ENCODE results near the gene CWF19L1. TPM values are rescaled to one million over a fixed set of nuclear protein-coding genes. Genes with fewer than 3 reads are reported as not detected.
A peak's percentile ranks its signal among the peaks of the same experiment; 100 is the strongest.

CWF19L1 gene
- total RNA-seq, 6 donors from 2014 or later: 15.2 to 46.1 (median 23.3) TPM

DNA sequence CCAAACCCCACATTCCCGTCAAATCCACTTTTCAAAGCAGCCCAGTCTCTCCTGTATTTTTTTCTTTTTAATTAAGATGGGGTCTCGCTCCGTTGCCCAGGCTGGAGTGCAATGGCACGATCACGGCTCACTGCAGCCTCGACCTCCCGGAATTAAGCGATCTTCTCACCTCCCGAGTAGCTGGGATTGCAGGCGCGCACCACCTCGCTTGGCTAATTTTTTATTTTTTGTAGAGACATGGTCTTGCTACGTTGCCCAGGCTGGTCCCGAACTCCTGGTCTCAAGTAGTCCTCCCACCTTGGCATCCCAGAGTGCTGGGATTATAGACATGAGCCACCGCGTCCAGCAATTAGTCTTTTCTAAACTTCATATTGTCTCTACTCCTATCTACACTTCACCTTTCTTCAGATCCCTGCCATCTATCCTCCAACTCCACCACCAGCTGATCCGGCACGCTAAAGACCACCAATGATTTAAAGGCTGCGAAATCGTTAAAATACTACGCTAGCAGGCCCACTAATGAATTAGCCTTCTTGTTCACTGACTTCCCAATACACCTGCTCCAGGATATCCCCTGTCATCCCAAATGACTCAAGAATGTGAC lies 37.5 kb downstream of the CWF19L1 start:
- ATAC-seq (ENCODE audit: low FRiP score in 2 of 2) (peak in 1 of 2 donors; percentile 4), DNase-seq (peak in 1 of 2 donors; percentile 2)
- WGBS, 2 donors: 61 to 66% methylated on average over 21 of the region's 21 CpGs
- H3K27ac ChIP-seq: peak overlapping the region; percentile 80 to 91 (median 84)
- TF ChIP-seq, protein P1, sequence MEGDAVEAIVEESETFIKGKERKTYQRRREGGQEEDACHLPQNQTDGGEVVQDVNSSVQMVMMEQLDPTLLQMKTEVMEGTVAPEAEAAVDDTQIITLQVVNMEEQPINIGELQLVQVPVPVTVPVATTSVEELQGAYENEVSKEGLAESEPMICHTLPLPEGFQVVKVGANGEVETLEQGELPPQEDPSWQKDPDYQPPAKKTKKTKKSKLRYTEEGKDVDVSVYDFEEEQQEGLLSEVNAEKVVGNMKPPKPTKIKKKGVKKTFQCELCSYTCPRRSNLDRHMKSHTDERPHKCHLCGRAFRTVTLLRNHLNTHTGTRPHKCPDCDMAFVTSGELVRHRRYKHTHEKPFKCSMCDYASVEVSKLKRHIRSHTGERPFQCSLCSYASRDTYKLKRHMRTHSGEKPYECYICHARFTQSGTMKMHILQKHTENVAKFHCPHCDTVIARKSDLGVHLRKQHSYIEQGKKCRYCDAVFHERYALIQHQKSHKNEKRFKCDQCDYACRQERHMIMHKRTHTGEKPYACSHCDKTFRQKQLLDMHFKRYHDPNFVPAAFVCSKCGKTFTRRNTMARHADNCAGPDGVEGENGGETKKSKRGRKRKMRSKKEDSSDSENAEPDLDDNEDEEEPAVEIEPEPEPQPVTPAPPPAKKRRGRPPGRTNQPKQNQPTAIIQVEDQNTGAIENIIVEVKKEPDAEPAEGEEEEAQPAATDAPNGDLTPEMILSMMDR (IDR thresholded peaks at IDR 0.05): no peak
- no peak for TF ChIP-seq POLR2AphosphoS5 (IDR thresholded peaks at IDR 0.05)
- TF ChIP-seq POLR2A (IDR thresholded peaks at IDR 0.05): no peak
- TF ChIP-seq EP300 (IDR thresholded peaks at IDR 0.05): no peak
- H3K36me3 ChIP-seq: peaks cover 12 to 37% (median 22%) of the 10 kb centered on the region in 4 donors
- peak overlapping the region; percentile 78 to 97 (median 90) for H3K4me3 ChIP-seq
- H3K27me3 ChIP-seq: no peaks in the 10 kb centered on the region
- H3K4me1 ChIP-seq: peaks cover 9 to 16% (median 11%) of the 10 kb centered on the region in 4 donors
- no peaks in the 10 kb centered on the region for H3K9me3 ChIP-seq

DNA sequence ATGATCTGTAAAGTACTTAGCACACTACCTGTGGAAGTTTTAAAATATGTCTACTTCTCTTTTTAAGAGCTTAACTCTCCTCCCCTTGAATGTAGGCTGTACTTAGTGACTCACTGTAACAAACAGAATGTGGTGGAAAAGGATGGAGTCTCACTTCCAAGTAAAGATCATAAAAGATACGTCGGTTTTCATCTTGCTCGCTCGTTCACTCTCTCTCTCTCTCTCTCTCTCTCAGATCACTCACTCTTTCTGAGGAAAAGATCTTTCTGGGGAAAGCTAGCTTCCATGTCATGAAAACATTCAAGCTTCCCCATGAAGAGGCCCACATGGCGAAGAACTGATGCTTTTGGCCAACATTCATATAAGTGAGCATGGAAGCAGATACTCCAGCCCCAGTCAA lies 43.6 kb downstream of the CWF19L1 start:
- Histone ChIP-seq H3K27me3 (no peaks in the 10 kb centered on the region), H3K9me3 (no peaks in the 10 kb centered on the region), H3K27ac (no peak overlapping the region), H3K4me1 (peaks cover 4 to 10% (median 6%) of the 10 kb centered on the region in 4 donors), H3K4me3 (no peak overlapping the region), H3K36me3 (peaks cover 12 to 67% (median 37%) of the 10 kb centered on the region in 4 donors)
- 86 to 99% methylated on average over 5 of the region's 5 CpGs for WGBS, 2 donors
- no peak for TF ChIP-seq POLR2A (IDR thresholded peaks at IDR 0.05)
- TF ChIP-seq, protein P1 (IDR thresholded peaks at IDR 0.05): no peak
- no peak for TF ChIP-seq POLR2AphosphoS5 (IDR thresholded peaks at IDR 0.05)
- no peak for TF ChIP-seq EP300 (IDR thresholded peaks at IDR 0.05)
- DNase-seq (no peak), ATAC-seq (ENCODE audit: low FRiP score in 2 of 2) (no peak)

DNA sequence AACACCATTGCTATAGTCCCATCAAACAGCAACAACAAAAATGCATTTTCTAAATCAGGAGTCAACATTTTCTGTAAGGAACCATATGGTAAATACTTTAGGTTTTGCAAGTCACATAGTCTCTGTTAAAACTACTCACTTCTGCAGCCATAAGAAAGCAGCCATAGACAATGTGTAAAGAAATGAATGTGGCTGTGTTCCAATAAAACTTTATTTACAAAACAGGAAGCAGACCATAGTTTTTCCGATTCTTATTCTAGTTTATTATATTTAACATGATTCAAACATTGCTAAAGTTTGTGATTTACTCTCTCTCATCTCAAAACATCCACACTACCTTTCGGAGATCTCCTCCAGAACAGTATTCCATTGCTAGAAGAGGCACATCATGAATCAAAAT lies 44.9 kb downstream of the CWF19L1 start:
- Histone ChIP-seq H3K4me1 (no peaks in the 10 kb centered on the region), H3K36me3 (peaks cover 17 to 81% (median 48%) of the 10 kb centered on the region in 4 donors), H3K4me3 (no peak overlapping the region), H3K27me3 (no peaks in the 10 kb centered on the region), H3K27ac (no peak overlapping the region), H3K9me3 (no peaks in the 10 kb centered on the region)
- WGBS, 2 donors: 96 to 100% methylated on average over 2 of the region's 2 CpGs
- TF ChIP-seq POLR2A (IDR thresholded peaks at IDR 0.05) (no peak), POLR2AphosphoS5 (IDR thresholded peaks at IDR 0.05) (no peak), EP300 (IDR thresholded peaks at IDR 0.05) (no peak)
- TF ChIP-seq, protein P1 (IDR thresholded peaks at IDR 0.05): no peak
- DNase-seq (no peak), ATAC-seq (ENCODE audit: low FRiP score in 2 of 2) (no peak)

DNA sequence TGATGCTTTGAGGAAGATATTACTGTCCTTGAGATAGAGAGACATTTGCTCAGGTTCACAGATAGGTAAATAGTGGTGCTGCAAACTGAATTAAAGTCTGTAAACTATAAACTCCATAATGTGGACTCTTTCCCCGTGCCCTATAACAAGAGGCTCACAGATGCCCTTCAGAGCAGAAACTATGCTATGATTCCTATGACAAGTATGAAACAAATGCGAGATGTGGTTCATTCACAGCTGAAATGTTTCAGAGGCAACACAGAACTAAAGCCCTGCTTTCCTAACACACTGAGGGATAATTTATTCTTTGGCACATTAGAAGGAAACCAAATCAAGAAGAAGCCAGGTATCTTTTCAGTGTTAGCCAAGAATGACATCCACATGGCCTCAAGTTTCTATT lies 51.4 kb downstream of the CWF19L1 start:
- Histone ChIP-seq H3K4me3 (no peak overlapping the region), H3K27me3 (no peaks in the 10 kb centered on the region), H3K9me3 (no peaks in the 10 kb centered on the region), H3K4me1 (no peaks in the 10 kb centered on the region), H3K27ac (no peak overlapping the region), H3K36me3 (peaks cover 25 to 93% (median 46%) of the 10 kb centered on the region in 4 donors)
- DNase-seq: no peak
- TF ChIP-seq POLR2AphosphoS5 (IDR thresholded peaks at IDR 0.05): no peak
- TF ChIP-seq, protein P1 (IDR thresholded peaks at IDR 0.05): no peak
- no peak for TF ChIP-seq POLR2A (IDR thresholded peaks at IDR 0.05)
- no peak for TF ChIP-seq EP300 (IDR thresholded peaks at IDR 0.05)
- ATAC-seq (ENCODE audit: low FRiP score in 2 of 2): no peak
- WGBS, 2 donors: 93 to 98% methylated on average over 2 of the region's 2 CpGs

DNA sequence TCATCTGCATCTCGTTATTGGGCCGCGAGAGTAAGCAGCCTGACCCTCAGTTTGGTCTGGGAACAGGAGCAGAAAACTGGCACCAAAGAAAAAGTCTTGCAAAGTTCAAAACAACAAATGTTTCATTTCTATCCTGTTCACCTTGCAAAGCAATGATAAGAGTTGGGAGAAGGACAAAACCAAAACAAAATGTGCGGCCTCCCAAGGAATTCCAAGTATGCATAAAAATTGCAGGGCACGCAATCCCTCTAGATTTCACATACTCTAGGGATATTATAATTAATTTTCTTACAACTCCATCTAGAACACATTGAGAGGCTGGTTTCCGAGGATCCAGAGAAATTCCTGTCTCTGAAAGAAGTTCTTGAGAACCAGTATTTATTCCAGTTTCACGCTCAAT lies 58.1 kb downstream of the CWF19L1 start:
- no peak for TF ChIP-seq POLR2A (IDR thresholded peaks at IDR 0.05)
- TF ChIP-seq POLR2AphosphoS5 (IDR thresholded peaks at IDR 0.05): no peak
- TF ChIP-seq, protein P1 (IDR thresholded peaks at IDR 0.05): no peak
- no peak for TF ChIP-seq EP300 (IDR thresholded peaks at IDR 0.05)
- no peaks in the 10 kb centered on the region for H3K4me1 ChIP-seq
- peaks cover 25 to 81% (median 40%) of the 10 kb centered on the region in 4 donors for H3K36me3 ChIP-seq
- no peak for DNase-seq
- H3K4me3 ChIP-seq: no peak overlapping the region
- 83 to 91% methylated on average over 7 of the region's 7 CpGs for WGBS, 2 donors
- H3K27me3 ChIP-seq: no peaks in the 10 kb centered on the region
- H3K9me3 ChIP-seq: no peaks in the 10 kb centered on the region
- H3K27ac ChIP-seq: no peak overlapping the region
- ATAC-seq (ENCODE audit: low FRiP score in 2 of 2): no peak

Measured in upper lobe of left lung (tissue), 6 donors.